GM19468 (cell line): ENCODE data around the gene PPP1CC.
"Not testable (repeated sequence)": the region's sequence is repeated elsewhere in the genome, so short reads cannot be mapped to it uniquely, and the experiment has no call there.

Experiments used
- ATAC-seq: cut with Tn5 transposase; IDR thresholded peaks from one replicate; pipeline ENCODE4 v1.9.1; 2021; ENCODE audit warnings: mild to moderate bottlenecking, moderate library complexity, moderate number of reproducible peaks; ENCODE audit not compliant: unreplicated experiment; ENCODE audit errors: extremely low read depth

Gene PPP1CC

GRCh38 chr12:110742718-110743570 lies at the start of gene PPP1CC:
TSS of gene PPP1CC (minus strand) at chr12:110742891. CDS start at chr12:110742707, 184 bp downstream.
- ATAC-seq, result peak; percentile 72

- no peak for ATAC-seq
These were observed 48.9 kb upstream of the PPP1CC start for GRCh38 chr12:110791589-110791988.

GRCh38 chr12:110790301-110790700 lies 47.6 kb upstream of the PPP1CC start:
- no peak for ATAC-seq

GRCh38 chr12:110786012-110786411 lies 43.3 kb upstream of the PPP1CC start:
- no peak for ATAC-seq

- no peak for ATAC-seq
These were observed 42.5 kb upstream of the PPP1CC start for GRCh38 chr12:110785240-110785639.

GRCh38 chr12:110782922-110783321 lies 40.2 kb upstream of the PPP1CC start:
- no peak for ATAC-seq

- no peak for ATAC-seq
These were observed 39.4 kb upstream of the PPP1CC start for GRCh38 chr12:110782094-110782493.

GRCh38 chr12:110780448-110780847 lies 37.8 kb upstream of the PPP1CC start:
- no peak for ATAC-seq

- ATAC-seq, result no peak
These were observed 36.3 kb upstream of the PPP1CC start for GRCh38 chr12:110778833-110779577.

GRCh38 chr12:110776410-110776809 lies 33.7 kb upstream of the PPP1CC start:
- ATAC-seq, result peak; percentile 97

- ATAC-seq, result no peak
These were observed 33.3 kb upstream of the PPP1CC start for GRCh38 chr12:110775997-110776396.

- no peak for ATAC-seq
These were observed 32.1 kb upstream of the PPP1CC start for GRCh38 chr12:110774824-110775223.

GRCh38 chr12:110768960-110769359 lies 26.3 kb upstream of the PPP1CC start:
- ATAC-seq, result no peak

- ATAC-seq, result no peak
These were observed 25.2 kb upstream of the PPP1CC start for GRCh38 chr12:110767863-110768262.

- ATAC-seq, result no peak
These were observed 23.8 kb upstream of the PPP1CC start for GRCh38 chr12:110766311-110767154.

- not testable (repeated sequence) for ATAC-seq
These were observed 22.9 kb upstream of the PPP1CC start for GRCh38 chr12:110765572-110765971.

- no peak for ATAC-seq
These were observed 22.4 kb upstream of the PPP1CC start for GRCh38 chr12:110765111-110765510.

- no peak for ATAC-seq
These were observed 20.9 kb upstream of the PPP1CC start for GRCh38 chr12:110763583-110763982.

- no peak for ATAC-seq
These were observed 20.2 kb upstream of the PPP1CC start for GRCh38 chr12:110762891-110763290.

- no peak for ATAC-seq
These were observed 17.5 kb upstream of the PPP1CC start for GRCh38 chr12:110760204-110760609.
